Mammary epithelial cell (primary cell): Measurements from ENCODE around the gene LRRC8A.

Experiments used
- CTCF ChIP-seq, 2 donors: IDR thresholded peaks in 1 of 2; conservative IDR thresholded peaks in 1 of 2; 2 replicates each; pipeline ENCODE4 v1.5.1; 2011 to 2012; ENCODE audit warnings: inconsistent platforms in 2 of 2, low read length in 2 of 2, mild to moderate bottlenecking in 2 of 2, control low read depth in 1 of 2, low read depth in 1 of 2; ENCODE audit not compliant: insufficient read depth in 1 of 2; ENCODE audit errors: extremely low read depth in 1 of 2
- EZH2 ChIP-seq: IDR thresholded peaks from 2 replicates; pipeline ENCODE4 v1.6.1; 2012; ENCODE audit warnings: low read length, inconsistent platforms, borderline replicate concordance

GRCh38 chr9:128901379-128901778 is 19.4 kb downstream of the LRRC8A start:
- TF ChIP-seq CTCF (conservative IDR thresholded peaks at IDR 0.05 in 1 of 2, IDR thresholded peaks at IDR 0.05 in 1 of 2; ENCODE audit: extremely low read depth in 1 of 2, insufficient read depth in 1 of 2, low read depth in 1 of 2, low read length in 2 of 2) (no peak), EZH2 (no peak)
